ENCODE results near the gene ALKBH5. TPM values are rescaled to one million over a fixed set of nuclear protein-coding genes. Genes with fewer than 3 reads are reported as not detected.

ALKBH5 gene
- polyA plus RNA-seq, 3 donors, result 70.6 to 74.7 (median 74.3) TPM

GRCh38 chr17:18155179-18155578 is 28.4 kb upstream of the ALKBH5 start:
- no peak for DNase-seq

GRCh38 chr17:18156171-18156975 is 27.3 kb upstream of the ALKBH5 start:
- DNase-seq, result no peak

- DNase-seq, result no peak
Observed at GRCh38 chr17:18156976-18157280, 26.7 kb upstream of the ALKBH5 start.

GRCh38 chr17:18157354-18157985 is 26.2 kb upstream of the ALKBH5 start:
- DNase-seq, result no peak

GRCh38 chr17:18158022-18158600 is 25.5 kb upstream of the ALKBH5 start:
- DNase-seq, result peak; percentile 81

GRCh38 chr17:18159551-18160120 is 24.0 kb upstream of the ALKBH5 start:
- DNase-seq, result no peak

DNA sequence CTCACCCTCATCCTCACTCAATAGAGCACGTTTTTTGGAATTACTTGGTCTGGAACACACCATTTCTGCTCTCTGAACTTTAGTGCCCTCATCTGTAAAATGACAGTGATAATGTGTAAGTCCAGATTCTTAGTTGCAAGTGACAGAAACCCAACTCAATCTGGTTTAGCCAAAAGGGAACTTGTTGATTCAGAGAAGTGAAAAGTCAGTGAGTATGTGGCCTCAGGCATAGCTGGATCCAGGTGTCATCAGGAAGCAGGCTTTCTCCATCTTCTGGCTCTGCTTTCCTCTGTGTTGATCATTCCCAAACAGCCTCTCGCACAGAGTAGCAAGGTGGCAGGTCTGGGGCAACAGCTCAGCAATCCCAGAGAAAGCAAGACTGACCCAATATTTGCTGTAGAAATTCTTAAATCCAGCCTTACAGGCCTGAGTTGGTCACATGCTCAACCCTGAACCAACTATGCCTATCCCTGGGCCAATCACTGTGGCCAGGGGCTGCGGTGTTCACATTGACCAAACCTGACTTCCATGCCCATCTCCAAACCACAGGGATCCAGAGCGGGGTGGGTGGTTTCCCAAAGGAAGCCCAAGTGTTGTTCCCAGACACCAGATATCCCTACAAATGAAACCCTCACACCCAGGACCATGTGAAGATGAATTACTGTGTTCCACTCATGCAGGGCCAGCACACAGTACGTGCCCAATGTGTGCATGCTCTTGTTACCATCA is 23.3 kb upstream of the ALKBH5 start:
- DNase-seq, result no peak

DNA sequence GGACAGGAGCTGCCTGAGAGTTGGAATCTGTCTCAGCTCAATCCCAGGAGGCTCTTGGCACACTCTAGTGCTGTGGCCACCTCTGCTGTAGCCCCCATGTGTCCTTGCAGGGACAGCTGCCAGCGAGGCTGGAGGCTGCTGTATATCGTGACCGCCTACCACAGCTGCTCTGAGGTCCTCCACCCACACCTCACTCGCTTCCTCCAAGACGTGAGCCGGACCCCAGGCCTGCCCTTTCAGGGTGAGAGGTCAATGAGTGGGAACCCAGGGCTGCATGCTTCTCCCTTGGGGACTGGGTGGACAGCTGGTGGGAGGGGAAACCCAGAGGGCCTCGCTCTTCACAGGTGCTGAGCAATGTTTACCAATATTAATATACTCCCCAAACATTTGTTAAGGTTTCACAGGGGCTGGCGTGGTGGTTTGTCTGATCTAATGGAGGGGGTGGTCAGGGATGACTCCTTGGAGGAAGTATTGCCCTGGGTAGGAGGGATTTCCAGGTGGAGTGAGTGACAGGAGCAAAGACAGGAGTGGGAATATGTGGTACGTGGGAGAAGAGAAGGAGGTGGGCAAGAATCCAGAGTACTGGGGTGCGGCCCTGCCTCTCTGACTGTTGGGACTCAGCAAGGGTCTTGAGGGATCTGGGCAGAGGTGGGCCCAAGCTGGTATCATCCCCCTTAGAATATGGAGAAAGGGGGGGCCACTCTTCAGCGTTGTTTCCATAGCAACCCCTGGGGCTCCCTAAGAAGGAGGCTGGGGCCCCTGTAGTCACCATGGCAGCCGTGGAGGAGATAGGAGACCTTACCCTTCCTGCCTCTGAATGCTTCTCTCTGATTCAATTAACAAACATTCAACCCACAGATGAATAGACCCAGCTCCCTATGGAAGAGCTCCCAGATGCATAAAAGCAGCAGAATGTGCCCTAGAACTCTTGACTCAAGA is 22.2 kb upstream of the ALKBH5 start:
- no peak for DNase-seq

GRCh38 chr17:18163547-18163946 is 20.1 kb upstream of the ALKBH5 start:
- no peak for DNase-seq

- no peak for DNase-seq
Observed at GRCh38 chr17:18166894-18167293, 16.7 kb upstream of the ALKBH5 start.

GRCh38 chr17:18167421-18167820 is 16.2 kb upstream of the ALKBH5 start:
- DNase-seq, result no peak

DNA sequence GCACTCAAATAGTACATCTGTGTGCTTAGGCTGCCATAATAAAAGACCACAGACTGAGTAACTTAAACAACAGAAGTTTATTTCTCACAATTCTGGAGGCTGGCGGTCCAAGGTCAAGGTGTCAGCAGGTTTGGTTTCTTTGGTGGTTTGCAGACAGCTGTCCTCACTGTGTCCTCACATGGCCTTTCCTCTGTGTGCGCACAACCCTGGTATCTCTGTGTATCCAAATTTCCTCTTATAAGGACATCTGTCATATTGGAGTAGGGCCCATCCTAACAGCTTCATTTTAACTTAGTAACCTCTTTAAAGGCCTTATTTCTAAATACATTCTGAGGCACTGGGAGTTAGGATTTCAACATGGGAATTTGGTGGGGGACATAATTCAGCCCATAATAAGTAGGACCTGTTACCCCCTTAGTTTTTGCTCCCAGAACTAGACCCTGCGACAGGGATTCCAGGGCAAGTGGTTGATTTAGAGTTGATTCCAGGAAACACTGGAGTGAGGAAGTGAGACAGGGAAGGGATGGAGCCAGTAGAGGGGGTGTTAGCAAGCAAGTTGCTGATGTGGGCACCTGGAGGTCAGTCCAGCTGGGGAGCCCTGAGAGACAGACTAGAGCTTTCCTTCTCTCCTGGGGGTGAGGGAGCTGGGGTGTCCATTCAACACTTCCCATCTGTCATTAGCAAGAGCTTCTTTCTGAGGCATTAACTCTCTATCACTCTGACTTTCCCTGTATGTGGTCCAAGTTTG is 10.9 kb upstream of the ALKBH5 start:
- no peak for DNase-seq

DNA sequence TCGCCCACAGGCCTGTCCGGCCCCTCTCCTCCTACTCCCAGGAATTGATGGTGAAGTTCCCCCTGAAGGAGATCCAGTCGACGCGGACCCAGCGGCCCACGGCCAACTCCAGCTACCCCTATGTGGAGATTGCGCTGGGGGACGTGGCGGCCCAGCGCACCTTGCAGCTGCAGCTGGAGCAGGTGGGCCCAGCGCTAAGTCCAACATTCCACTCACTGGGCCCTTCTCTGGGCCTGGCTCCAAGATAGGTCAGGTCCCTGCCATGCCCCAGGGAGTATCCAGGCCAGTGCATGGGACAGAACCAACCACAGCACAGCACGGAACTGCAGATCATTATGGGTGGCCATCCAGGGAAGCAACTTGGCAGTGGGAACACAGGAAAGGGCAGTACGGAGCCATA is 9.9 kb upstream of the ALKBH5 start:
- DNase-seq, result no peak

GRCh38 chr17:18176176-18176575 is 7.5 kb upstream of the ALKBH5 start:
- no peak for DNase-seq

DNA sequence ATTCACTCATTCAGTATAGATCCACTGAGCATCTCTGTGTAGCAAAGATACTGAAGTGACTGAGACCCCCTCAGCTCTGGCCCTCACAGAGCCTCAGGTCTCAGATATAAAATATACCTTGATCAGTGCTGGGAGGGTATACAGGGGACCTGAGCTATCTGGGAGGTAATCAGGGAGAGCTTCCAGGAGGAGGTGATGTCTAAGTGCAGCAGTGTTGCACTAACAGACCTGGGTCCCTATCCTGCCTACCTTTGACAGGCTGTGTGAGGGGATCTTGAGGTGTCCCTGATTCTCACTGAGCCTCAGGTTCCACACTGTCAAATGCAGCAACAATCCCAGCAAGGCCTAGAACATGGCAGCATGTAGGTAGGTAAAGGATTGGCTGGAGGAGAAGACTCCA is 6.5 kb upstream of the ALKBH5 start:
- DNase-seq, result no peak

- no peak for DNase-seq
Observed at GRCh38 chr17:18177722-18178121, 5.9 kb upstream of the ALKBH5 start.

- DNase-seq, result no peak
Observed at GRCh38 chr17:18179196-18179595, 4.4 kb upstream of the ALKBH5 start.

GRCh38 chr17:18179804-18180203 is 3.8 kb upstream of the ALKBH5 start:
- peak; percentile 35 for DNase-seq

- DNase-seq, result no peak
Observed at GRCh38 chr17:18181358-18181757, 2.3 kb upstream of the ALKBH5 start.

Measured in renal pelvis (tissue), 4 donors.